ENCODE data around the gene TMEM242.

The TMEM242 gene

DNA sequence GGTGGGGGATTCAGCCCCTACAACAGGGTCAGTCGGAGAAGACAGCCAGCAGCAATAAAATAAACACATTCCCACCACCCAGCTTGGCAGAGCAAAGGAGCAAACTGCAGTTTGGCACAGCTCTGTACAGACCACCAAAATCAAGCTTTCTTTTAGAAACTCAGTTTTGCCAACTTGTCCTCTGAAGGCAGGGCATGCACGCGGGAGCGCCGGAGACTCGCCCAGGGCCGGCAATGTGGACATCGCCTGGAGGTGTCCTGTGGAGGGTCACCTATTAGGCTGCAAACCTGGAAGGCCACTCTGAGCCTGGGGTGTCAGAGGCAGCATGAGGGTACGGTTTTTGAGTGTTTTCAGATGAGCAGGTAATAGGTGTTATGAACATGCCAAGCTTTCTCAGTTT lies 34.7 kb downstream of the TMEM242 start:
- DNase-seq (ENCODE audit: low read depth): no peak

DNA sequence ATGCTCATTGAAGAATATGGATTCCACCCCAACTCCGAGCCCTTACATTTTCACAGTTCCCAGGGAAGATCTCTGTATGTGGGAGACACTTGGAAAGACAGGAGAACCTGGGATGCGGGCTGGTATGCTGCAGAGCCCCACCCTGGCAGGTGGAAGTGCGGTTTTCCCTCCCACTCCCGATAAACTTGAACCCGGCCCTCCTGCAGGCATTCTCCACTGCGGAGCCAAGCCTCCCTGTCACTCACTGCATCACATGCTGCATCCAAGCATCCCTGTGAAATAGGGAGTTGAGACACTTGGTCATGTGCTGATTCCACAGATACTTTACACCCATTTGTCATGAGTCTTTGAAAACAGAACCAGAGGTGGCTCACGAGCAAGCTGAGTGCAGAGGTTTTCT lies 35.4 kb downstream of the TMEM242 start:
- DNase-seq (ENCODE audit: low read depth): no peak

DNA sequence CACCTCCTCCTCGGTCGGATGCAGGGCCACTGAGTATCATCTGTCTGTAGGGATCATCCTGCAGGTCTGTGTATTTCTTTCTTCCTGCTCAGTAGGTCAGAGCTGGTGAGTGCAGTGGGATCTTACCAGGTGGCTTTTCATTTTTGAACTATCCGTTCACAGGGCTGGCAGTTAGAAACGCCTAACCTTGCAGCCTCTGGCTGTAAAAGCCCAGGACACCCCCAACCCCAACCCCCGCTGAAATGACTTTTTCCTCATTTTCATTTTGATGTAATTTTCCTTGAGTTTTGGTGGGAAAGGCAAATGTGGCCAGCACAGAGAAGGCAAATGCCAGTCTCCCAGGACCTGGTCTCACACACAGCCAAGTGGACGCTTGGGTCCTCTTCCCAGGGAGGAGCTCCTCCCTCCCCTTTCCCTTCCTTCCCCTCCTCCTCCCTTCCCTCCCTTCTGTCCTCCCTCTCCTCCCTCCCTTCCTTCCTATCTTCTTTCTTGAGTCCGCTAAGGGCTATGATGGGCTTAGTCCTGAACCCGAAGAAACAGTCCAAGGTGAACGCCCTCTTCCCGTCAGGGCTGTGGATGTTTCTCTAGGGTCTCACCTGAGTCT lies 36.0 kb downstream of the TMEM242 start:
- DNase-seq (ENCODE audit: low read depth): no peak

DNA sequence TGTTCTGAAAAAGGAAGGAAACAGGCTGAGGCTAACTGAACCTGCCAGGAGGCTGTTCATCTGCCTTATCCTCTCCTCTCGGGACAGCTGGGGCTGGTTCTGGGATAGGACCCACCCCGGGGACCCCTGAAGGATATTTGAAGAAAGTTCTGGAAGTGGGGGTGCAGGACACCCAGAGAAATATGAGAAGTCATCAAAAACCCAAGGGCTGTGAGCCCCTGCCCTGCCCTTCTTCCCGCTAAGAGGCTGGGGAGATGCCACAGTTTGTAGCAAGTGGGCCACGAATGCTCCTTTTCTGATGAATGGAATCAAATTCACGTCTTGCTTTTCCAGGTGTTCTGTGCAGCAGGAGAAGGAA lies 37.9 kb downstream of the TMEM242 start:
- DNase-seq (ENCODE audit: low read depth): no peak

DNA sequence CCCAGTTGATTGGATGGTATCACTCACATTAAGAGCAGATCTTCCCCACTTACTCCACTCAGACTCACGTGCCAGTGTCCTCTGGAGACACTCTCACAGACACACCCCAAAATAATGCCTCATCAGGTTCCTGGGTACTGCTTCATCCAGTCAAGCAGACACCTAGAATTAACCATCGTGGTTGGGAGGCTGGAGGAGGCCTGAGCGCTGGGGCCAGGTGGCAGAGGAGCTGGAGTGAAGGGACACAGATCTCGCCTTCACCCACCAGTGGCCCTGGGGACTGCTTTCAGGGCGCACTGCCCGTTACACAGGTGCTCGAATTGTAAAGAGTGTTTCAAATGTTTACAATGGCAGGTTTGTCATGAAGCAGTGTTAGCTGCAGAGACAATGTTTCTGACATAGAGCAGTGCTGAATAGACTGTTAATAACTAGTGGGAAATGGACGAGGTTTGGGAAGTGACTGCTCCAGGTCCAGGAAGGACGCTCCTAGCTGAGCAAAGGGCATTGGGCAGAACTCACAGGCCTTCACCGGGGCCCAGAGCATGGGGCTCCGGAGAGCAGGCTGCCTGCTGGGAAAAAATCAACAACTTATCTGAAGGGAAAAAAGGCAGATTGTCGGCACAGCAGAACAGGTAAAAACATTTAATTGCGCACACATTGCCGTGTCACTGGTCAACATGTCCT lies 38.4 kb downstream of the TMEM242 start:
- DNase-seq (ENCODE audit: low read depth): no peak

DNA sequence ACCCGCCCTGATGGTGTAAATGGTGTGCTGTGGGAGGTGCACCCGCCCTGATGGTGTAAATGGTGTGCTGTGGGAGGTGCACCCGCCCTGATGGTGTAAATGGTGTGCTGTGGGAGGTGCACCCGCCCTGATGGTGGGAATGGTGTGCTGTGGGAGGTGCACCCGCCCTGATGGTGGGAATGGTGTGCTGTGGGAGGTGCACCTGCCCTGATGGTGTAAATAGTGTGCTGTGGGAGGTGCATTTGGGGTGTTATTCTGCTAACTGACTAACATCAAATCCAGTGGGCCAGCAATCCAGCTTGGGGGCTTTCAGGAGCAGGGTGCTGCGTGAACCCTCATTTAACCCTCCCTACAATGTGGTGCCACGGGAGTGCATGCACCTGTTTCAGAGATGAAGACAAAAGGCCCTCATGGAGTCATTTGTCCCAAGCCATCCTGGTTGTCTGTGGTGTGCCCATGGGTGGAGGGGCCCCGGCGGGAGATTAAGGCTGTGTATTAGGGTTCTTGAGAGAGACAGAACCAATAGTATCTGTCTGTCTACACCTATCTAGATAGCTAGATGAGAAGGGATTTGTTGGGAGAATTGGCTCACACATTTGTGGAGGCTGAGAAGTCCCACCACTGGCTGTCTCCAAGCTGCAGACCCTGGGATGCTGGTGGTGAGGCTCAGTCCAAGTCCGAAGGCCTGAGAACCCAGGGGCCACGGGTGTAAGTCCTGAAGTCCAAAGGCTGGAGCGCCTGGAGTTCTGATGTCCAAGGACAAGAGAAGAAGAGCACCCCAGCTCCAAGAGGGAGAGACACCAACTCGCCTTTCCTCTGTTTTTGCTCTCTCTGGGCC lies 39.2 kb downstream of the TMEM242 start:
- DNase-seq (ENCODE audit: low read depth): no peak

DNA sequence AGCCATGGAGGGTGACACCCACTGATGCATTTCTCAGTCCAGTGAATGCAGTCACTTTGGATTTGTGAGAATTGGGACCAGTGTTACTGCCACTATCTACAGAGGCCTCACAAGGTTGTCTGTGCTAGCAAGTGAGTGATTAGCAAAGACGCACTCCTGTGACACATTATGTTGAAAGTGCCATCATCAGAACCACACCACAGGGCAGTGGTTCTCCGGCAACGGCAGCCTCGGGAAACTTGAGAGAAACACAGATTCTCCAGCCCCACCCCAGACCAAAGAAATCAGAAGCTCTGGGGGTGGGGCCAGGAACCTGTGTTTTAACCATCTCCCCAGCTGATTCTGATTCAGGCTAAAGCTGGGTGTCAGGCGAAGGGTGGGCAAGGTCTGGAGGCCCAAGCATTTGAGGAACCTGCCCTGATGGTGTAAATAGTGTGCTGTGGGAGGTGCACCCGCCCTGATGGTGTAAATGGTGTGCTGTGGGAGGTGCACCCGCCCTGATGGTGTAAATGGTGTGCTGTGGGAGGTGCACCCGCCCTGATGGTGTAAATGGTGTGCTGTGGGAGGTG lies 39.9 kb downstream of the TMEM242 start:
- DNase-seq (ENCODE audit: low read depth): no peak

DNA sequence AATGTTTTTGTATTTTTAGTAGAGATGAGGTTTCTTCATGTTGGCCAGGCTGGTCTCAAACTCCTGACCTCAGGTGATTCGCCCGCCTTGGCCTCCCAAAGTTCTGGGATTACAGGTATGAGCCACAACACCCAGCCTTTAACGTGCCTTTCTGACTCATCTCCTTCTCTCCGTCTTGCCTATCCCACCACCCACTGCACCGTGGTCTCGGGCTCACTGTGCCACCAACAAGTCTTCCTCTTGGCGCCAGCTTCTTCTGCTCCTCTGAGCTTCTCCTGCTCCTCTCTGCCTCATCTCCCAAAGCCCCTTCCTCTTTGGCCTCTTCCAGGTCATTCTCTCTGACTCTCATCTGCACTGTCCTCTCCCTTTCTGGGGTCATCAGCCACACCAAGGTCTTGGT lies 41.0 kb downstream of the TMEM242 start:
- DNase-seq (ENCODE audit: low read depth): no peak

DNA sequence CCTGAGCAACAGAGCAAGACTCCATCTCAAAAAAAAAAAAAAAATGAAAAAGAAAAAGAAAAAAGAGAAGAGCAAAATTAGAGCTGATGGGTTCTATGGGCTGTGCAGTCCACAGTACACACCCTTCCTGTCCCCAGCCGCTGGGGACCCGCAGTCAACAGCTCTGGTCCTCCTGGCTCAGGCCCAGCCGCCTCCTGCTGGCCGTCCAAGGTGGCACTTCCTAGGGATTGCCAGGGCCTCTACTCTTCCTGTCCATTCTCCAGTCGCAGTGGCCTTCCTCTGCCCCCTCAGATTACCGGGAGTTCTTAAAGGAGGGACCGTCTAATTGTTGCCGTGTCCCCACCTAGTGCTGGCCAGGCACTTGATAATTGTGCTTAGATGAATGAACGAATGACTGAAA lies 41.7 kb downstream of the TMEM242 start:
- DNase-seq (ENCODE audit: low read depth): no peak

DNA sequence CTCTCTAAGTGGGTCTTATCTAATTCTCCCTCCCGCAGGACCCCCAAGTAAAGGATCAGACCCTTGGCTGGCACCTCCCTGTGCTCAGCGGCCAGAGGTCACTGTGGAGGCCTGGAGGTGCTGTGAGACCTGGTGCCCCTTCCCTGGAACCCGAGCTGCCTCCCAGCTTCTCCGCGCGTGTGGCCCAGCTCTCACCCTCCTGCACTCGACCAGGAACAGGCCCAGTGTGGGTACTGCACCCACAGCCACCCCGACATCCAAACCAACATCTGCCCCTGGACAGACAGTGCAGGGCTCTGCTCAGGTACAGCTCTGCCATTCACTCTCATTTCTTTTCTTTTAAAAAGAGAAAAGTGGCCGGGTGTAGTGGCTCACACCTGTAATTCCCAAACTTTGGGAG lies 42.4 kb downstream of the TMEM242 start:
- no peak for DNase-seq (ENCODE audit: low read depth)

DNA sequence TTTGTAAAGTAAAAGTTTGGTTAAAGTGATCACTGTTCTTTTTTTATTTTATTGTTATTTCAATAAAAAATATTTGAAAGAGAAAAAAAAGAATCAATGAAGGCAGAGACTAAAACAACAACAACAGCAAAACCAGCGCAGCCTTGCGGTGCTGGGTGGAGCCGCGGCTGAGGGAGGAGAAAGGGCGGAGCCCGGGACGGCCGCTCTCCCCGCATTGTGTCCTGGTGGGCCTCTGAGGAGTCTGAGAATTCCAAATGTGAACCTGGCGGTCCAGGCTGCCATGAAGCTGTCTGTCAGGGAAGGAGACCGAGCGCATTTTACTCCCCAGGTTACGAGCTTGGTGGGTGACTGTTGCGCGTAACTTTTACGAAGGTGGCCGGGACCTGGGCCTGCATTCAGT lies 43.2 kb downstream of the TMEM242 start:
- DNase-seq (ENCODE audit: low read depth): no peak

DNA sequence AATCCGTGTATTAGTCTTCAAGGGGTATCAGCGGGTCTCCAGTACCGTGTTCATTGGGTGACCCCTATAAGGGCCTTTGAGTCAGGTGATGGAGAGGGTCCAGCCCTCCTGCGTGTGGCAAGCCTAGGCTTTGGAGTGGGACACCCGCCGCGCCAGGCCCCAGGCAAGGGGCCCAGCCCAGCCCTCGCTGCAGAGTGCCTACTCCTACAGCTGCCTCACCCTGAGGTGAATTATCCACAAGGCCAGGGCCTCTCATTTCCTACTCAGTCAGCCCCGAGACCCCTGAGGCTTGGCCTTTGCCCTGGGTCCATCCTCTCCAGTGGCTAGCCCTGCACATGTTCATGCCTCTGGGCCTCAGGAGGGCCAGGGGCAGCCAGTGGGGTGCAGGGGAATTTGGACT lies 45.1 kb downstream of the TMEM242 start:
- DNase-seq (ENCODE audit: low read depth): no peak

DNA sequence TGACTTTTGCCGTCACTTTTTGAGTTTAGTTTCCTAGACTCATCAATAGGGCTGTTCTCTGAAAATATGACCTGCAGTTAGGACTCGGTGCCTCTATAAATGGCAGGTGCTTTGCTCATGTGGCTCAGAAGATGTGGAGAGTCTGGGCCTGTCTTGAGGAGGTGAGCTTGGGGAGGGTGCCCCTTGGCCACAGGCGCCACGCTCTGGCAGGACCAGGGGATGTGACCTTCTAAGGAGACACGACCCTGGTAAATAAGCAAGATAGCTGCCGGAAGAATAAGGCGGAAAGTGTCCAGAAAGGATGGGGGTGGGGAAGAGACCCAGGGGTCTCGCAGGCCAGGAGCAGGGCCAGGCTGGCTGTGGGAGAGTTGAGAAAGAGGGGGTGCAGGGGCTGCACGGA lies 46.6 kb downstream of the TMEM242 start:
- DNase-seq (ENCODE audit: low read depth): no peak

DNA sequence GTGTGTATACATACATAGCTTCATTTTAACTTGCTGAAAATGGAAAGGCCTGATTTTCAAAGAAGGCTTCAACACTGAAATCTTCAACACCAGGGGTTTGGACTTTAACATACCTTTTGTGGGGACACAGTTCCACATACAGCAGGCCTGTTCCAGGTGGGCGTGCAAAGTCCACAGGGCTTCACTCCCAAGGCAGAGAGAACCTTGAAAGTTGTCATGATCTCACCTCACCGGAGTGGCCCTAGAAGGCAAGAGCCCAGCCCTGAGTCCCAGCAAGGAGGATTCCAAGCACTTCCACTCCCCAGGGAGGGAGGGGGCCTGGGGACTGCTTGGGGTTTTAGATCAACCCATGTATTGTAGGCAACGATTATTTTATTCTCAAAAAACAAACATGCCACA lies 47.2 kb downstream of the TMEM242 start:
- no peak for DNase-seq (ENCODE audit: low read depth)

DNA sequence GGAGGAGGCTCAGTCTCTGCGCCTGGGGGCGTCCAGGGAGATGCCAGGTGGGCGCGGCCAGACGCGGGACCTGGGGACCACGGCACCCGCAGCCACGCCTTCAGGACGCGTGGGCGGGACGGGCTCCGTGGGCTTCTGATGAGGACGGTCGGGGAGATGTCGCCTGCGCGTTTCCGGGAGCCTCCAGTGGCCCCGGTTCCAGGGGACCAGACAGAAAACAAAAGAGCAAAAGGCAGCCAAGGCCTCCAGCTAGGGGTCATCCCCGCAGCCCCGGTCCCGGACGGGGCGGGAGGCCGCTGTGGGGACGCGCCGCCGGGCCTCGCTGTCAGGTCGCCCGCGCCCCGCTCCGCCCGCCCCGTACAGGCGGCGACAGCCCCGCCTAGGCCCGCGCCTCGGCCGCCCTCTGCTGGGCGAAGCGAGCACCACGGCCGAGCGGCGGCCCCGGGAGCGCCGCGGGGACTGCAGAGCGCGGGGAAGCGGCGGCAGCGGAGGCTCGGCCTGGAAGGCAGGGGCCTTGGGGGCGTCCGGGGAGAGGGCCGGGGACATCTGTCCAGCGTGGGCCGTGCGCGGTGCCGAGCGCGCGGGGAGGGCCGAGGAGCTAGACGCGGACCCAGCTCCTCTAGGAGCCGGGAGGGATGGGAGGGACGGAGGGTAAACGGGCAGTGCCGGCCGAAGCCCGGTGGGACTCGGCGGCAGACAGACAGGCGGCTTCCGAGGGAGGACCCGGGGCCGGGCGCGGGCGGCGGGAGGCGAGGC lies 48.7 kb downstream of the TMEM242 start:
- peak; percentile 78 for DNase-seq (ENCODE audit: low read depth)

DNA sequence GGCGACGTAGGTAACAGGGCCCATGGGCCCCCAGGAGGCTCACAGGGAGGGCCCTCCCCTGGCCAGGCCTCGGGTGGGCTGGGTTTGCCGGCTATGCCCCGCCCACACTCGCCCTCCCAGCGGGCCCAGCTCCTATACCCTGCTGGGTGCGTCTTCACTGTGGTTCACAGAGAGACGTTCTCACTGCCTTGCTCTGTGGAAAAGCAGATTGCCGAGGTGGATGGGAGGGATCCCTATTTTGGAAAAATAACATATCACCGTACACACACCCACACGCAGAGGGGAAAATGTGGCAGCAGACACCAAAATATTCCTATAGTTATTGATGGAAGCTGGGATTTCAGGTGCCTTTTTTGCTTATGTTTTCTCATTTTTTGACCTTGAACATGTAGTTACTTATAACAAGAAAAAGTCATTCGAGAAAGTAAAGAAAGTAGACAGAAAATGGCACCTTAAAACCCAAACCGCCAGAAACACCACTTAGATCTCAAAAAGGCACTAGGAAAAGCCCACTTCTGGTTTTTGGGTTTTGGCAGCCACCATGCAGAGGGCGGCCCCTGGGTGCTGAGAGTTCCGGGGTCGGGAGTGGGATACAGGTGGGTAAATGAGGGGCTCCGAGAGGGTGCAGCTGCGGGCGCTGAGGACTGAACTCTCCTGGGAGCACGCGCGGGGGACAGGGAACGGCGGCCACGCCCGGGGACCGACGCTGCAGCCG lies 49.4 kb downstream of the TMEM242 start:
- peak; percentile 60 for DNase-seq (ENCODE audit: low read depth)

DNA sequence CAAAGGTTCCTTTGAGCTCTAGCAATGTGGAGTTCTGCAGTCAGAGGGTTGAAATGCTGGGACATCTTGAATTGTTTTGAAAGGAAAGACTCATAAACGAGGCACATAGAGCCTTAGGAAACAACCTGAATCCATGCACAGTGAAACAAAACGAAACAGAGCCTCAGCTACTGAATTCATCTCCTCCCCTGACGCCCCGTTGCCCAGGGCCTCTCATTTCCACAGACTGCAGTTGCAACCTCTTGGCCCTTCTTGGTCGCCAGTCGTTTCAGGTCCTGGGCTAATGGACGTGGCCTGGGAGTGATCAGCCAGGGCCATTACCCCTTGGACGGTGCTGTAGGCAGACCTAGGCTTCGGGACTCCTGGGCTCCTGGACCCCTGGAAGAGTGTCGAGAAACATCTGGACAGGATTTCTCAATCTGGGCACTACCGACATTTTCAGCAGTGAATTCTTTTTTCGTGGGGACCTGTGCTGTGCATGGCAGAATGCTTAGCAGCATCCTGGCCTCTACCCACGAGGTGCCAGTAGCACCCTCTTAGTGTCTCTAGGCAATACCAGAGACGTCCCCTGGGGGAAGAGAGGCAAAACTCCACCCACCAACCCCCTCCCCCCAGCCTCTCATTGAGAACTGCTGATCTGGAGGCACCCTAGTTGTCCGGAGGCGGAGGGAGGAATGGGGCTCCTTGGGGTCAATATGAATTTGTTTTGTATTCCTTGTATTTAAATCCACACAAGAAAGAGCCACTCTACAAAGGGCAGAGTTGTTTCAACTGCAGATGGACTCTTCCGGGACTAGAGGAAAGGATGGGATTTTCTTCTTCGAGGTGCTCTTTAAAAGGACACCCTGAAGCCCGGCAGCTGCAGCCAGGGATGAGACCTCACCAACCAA lies 50.2 kb downstream of the TMEM242 start:
- no peak for DNase-seq (ENCODE audit: low read depth)

DNA sequence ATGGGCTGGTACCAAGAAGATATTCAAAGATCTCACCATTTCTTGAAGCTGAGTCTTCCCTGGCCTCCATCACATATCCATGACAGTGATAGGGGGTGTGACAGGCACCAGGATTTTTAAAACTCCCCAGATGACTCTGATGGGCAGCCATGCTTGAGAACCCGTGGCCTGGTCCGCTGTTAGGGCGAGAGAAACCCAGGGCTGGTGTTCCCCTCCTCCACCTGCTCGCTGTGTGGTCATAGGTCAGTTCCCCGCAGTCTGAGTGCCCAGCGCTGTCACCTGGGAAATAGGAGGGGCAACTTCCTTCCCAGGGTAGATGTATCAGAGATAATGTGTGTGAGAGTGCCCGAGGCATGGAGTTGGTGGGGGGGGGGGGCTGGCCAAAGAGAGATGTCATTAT lies 50.9 kb downstream of the TMEM242 start:
- no peak for DNase-seq (ENCODE audit: low read depth)

DNA sequence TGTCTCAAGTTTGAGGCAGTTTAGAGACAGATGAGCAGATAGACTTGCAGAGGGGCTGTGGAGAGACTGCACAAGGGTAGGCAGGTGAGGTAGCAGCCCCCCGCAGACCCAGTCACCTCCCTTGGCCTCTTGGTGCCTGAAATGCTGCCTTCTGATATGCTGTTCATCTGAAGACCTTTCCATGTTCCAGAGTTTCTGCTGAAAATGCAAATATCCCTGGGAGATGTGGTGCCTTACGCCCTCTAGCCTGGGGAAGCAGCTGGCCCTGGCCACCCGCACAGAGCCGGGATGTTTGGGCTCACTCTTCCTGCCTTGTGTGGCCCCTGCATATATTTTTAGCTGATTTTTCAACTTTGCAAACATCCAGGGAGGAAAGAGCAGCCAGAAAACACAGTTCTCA lies 51.4 kb downstream of the TMEM242 start:
- no peak for DNase-seq (ENCODE audit: low read depth)

DNA sequence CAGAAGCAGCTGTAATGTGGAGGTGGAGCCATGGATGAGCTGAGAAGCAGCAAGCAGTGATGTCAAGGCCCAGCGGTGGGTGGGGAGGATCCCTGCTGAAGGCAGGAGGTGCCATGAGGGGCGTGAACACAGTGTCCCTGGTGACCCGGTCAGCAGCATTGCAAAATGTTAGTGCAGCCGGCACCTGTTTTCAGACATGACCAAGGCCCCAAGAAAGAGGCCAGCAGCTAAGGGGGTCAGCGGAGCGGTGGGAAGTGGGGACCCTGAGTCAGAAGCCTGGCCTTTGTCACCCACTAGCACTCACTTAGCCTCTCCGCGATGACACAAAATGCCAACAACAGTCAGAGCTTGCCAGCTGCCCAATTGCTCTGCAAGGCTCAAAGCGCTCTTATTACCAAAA lies 51.9 kb downstream of the TMEM242 start:
- DNase-seq (ENCODE audit: low read depth): no peak

DNA sequence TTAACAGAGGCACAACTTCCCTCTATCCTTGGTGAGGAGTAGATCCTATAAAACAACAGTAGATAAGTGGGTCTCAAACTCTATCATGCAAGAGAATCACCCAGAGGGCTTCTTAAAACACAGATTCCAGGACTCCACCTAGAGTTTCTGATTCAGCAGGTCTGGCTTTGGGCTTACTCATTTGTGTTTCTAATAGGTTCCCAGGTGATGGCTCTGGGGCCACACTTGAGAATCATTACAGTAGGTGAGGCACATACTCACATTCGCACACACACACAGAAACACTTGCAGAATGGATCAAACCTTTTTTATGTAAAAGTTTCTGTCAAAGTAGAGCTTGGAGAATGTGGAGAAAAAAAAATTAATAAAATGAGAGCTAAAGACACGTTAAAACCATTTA lies 52.4 kb downstream of the TMEM242 start:
- DNase-seq (ENCODE audit: low read depth): no peak
